GM12875 (cell line): Measurements from ENCODE around the gene UBE2I.

Experiments
- H3K4me3 ChIP-seq: one replicate; pipeline ENCODE4 v1.5.1; 2011; ENCODE audit warnings: low read depth, low read length, control low read depth
- CTCF ChIP-seq: IDR thresholded peaks from 2 replicates; pipeline ENCODE4 v1.5.1; 2011; ENCODE audit warnings: low read depth, mild to moderate bottlenecking, control low read depth, inconsistent platforms, low read length, moderate library complexity, borderline replicate concordance; ENCODE audit not compliant: insufficient read depth

UBE2I gene

GRCh38 chr16:1366712-1367299 lies 57.4 kb downstream of the UBE2I start:
- TF ChIP-seq CTCF: no peak
- H3K4me3 ChIP-seq: no peak overlapping the region

GRCh38 chr16:1367486-1368174 lies 58.2 kb downstream of the UBE2I start:
- no peak overlapping the region for H3K4me3 ChIP-seq
- no peak for TF ChIP-seq CTCF

- H3K4me3 ChIP-seq: no peak overlapping the region
- TF ChIP-seq CTCF: no peak
Measured at GRCh38 chr16:1371054-1371978, 61.9 kb downstream of the UBE2I start.

- no peak overlapping the region for H3K4me3 ChIP-seq
- no peak for TF ChIP-seq CTCF
Measured at GRCh38 chr16:1372292-1372950, 63.0 kb downstream of the UBE2I start.

GRCh38 chr16:1374418-1375297 lies 65.2 kb downstream of the UBE2I start:
- H3K4me3 ChIP-seq: no peak overlapping the region
- no peak for TF ChIP-seq CTCF

- no peak for TF ChIP-seq CTCF
- H3K4me3 ChIP-seq: no peak overlapping the region
Measured at GRCh38 chr16:1375298-1375640, 65.8 kb downstream of the UBE2I start.
